Measurements from ENCODE around the gene C1QTNF12. TPM values are rescaled to one million over a fixed set of nuclear protein-coding genes. Genes with fewer than 3 reads are reported as not detected.

C1QTNF12 gene
- total RNA-seq, 4 donors from 2014 or later, result 3.1 to 8.2 TPM; not detected in 2

DNA sequence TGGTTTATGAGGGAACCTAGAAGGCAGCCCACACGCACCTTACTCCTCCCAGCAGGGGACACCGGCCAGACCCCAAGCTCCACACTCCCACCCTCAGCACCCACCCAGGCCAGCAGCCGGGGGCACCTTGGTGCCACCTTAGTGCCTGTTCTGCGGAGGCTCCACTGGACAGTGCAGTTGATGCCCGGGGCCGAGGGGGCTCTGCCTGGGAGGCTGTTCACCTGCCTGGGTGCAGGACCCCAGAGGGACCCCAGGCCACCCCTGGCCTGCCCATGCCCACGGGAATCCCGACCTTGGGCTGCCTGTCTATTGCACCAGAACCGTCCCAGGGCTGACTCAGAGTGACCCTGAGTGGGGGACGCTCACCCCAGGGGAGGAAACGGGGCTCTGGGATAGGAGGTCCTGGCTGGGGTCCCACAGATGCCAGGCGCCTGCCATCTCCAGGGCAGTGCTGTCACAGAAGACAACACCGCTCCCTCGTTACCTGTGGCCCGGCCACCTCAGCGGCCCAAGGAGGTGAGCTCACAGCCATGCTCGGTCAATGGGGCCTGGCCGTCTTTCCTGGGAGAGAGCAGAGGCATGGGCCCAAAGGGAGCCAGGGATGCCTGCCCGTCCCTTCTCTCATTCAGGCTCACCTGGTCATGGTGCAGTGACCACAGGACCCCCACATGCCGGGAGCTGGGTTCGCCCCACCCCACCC is 34.4 kb upstream of the C1QTNF12 start:
- TF ChIP-seq POLR2A (IDR thresholded peaks at IDR 0.05) (no peak), CTCF (IDR thresholded peaks at IDR 0.05) (no peak)
- H3K36me3 ChIP-seq, result no peaks in the 10 kb centered on the region
- H3K27ac ChIP-seq, result no peak overlapping the region
- intact Hi-C loops (cut with DNase I; ENCODE audit: low total_unique reads), result no loop called here
- no peaks in the 10 kb centered on the region for H3K4me1 ChIP-seq
- no peaks in the 10 kb centered on the region for H3K27me3 ChIP-seq
- DNase-seq, result no peak
- H3K4me3 ChIP-seq, result no peak overlapping the region
- no peaks in the 10 kb centered on the region for H3K9me3 ChIP-seq

DNA sequence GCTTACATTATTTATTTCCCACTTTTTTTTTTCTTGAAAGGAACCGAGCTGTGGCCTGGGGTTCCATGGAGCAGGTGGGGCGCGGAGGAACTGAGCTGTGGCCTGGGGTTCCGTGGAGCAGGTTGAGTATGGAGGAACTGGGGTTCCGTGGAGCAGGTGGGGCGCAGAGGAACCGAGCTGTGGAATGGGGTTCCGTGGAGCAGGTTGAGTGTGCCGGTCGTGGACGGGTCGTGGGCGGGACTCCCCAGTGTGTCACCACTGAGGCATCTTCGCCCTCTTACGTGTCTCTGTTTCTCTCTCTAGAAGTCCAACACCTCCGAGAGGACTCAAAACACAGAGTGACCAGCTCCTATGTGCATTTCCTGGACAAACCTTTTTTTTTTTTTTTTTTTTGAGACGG is 32.5 kb upstream of the C1QTNF12 start:
- TF ChIP-seq CTCF (IDR thresholded peaks at IDR 0.05), result no peak
- no peak for TF ChIP-seq POLR2A (IDR thresholded peaks at IDR 0.05)
- Histone ChIP-seq H3K27me3 (no peaks in the 10 kb centered on the region), H3K27ac (no peak overlapping the region), H3K9me3 (no peaks in the 10 kb centered on the region), H3K36me3 (no peaks in the 10 kb centered on the region), H3K4me3 (no peak overlapping the region), H3K4me1 (peaks cover 0 to 5% of the 10 kb centered on the region in 2 donors)
- intact Hi-C loops (cut with DNase I; ENCODE audit: low total_unique reads), result no loop called here
- DNase-seq, result no peak

DNA sequence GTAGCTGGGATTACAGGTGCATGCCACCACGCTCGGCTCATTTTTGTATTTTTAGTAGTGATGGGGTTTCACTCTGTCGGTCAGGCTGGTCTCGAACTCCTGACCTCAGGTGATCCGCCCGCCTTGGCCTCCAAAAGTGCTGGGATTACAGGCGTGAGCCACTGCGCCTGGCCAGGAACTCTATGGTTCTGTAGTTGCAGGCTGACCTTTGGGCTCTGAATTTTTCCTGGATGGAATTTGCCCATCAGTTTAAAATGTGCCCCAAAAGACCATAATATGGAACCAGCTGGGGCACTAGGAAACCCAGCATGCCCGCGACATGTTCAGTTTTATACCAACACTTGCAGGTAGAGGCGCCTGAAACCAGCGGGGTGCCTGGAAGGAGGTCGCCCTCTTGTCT is 32.1 kb upstream of the C1QTNF12 start:
- Histone ChIP-seq H3K27me3 (no peaks in the 10 kb centered on the region), H3K27ac (no peak overlapping the region), H3K9me3 (no peaks in the 10 kb centered on the region), H3K36me3 (no peaks in the 10 kb centered on the region), H3K4me3 (no peak overlapping the region), H3K4me1 (peaks cover 0 to 5% of the 10 kb centered on the region in 2 donors)
- intact Hi-C loops (cut with DNase I; ENCODE audit: low total_unique reads), result no loop called here
- DNase-seq, result no peak
- TF ChIP-seq POLR2A (IDR thresholded peaks at IDR 0.05), result no peak
- no peak for TF ChIP-seq CTCF (IDR thresholded peaks at IDR 0.05)

GRCh38 chr1:1275836-1276235 is 29.3 kb upstream of the C1QTNF12 start:
- no peak for DNase-seq
- no peaks in the 10 kb centered on the region for H3K9me3 ChIP-seq
- no peak overlapping the region for H3K27ac ChIP-seq
- H3K4me1 ChIP-seq, result peaks cover 6 to 19% of the 10 kb centered on the region in 2 donors
- no peak for TF ChIP-seq POLR2A (IDR thresholded peaks at IDR 0.05)
- TF ChIP-seq CTCF (IDR thresholded peaks at IDR 0.05), result no peak
- H3K36me3 ChIP-seq, result no peaks in the 10 kb centered on the region
- no peaks in the 10 kb centered on the region for H3K27me3 ChIP-seq
- H3K4me3 ChIP-seq, result no peak overlapping the region
- intact Hi-C loops (cut with DNase I; ENCODE audit: low total_unique reads), result no loop called here

GRCh38 chr1:1274931-1275431 is 28.5 kb upstream of the C1QTNF12 start:
- Histone ChIP-seq H3K4me3 (no peak overlapping the region), H3K27me3 (no peaks in the 10 kb centered on the region), H3K27ac (no peak overlapping the region), H3K4me1 (peaks cover 12 to 22% of the 10 kb centered on the region in 2 donors), H3K36me3 (no peaks in the 10 kb centered on the region), H3K9me3 (no peaks in the 10 kb centered on the region)
- DNase-seq, result no peak
- intact Hi-C loops (cut with DNase I; ENCODE audit: low total_unique reads), result no loop called here
- TF ChIP-seq POLR2A (IDR thresholded peaks at IDR 0.05) (no peak), CTCF (IDR thresholded peaks at IDR 0.05) (no peak)
